ENCODE results near the gene ACCSL. TPM values are rescaled to one million over a fixed set of nuclear protein-coding genes. Genes with fewer than 3 reads are reported as not detected.

ACCSL gene
- total and polyA plus RNA-seq, 8 donors: 0.13 to 0.47 (median 0.37) TPM; not detected in 2

DNA sequence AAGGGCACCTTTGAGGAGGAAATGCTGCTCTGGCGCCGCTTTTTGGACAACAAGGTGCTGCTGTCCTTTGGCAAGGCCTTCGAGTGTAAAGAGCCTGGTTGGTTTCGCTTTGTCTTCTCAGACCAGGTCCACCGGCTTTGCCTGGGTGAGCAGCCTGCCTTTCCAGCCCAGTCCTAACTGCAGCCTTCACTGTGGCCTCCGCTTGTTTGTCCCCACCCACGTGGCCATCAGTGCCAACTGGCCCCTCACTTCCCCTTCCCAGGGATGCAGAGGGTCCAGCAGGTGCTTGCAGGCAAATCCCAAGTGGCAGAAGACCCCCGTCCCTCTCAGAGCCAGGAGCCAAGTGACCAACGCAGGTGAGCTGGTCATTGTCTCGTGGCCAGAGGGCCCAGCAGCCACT lies 35.7 kb downstream of the ACCSL start:
- Histone ChIP-seq H3K36me3 (peaks cover 0 to 56% of the 10 kb centered on the region in 2 donors), H3K4me3 (no peak overlapping the region), H3K4me1 (no peaks in the 10 kb centered on the region), H3K27ac (no peak overlapping the region), H3K9me3 (no peaks in the 10 kb centered on the region), H3K27me3 (no peaks in the 10 kb centered on the region)
- TF ChIP-seq, protein P1, sequence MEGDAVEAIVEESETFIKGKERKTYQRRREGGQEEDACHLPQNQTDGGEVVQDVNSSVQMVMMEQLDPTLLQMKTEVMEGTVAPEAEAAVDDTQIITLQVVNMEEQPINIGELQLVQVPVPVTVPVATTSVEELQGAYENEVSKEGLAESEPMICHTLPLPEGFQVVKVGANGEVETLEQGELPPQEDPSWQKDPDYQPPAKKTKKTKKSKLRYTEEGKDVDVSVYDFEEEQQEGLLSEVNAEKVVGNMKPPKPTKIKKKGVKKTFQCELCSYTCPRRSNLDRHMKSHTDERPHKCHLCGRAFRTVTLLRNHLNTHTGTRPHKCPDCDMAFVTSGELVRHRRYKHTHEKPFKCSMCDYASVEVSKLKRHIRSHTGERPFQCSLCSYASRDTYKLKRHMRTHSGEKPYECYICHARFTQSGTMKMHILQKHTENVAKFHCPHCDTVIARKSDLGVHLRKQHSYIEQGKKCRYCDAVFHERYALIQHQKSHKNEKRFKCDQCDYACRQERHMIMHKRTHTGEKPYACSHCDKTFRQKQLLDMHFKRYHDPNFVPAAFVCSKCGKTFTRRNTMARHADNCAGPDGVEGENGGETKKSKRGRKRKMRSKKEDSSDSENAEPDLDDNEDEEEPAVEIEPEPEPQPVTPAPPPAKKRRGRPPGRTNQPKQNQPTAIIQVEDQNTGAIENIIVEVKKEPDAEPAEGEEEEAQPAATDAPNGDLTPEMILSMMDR (IDR thresholded peaks at IDR 0.05): no peak
- DNase-seq (no peak), ATAC-seq (no peak)
- intact Hi-C loops (cut with DNase I): no loop called here

GRCh38 chr11:44083906-44084305 lies 36.1 kb downstream of the ACCSL start:
- TF ChIP-seq, protein P1 (IDR thresholded peaks at IDR 0.05): no peak
- no peaks in the 10 kb centered on the region for H3K9me3 ChIP-seq
- H3K4me1 ChIP-seq: no peaks in the 10 kb centered on the region
- H3K36me3 ChIP-seq: peaks cover 0 to 52% of the 10 kb centered on the region in 2 donors
- intact Hi-C loops (cut with DNase I): no loop called here
- ATAC-seq: no peak
- H3K27ac ChIP-seq: no peak overlapping the region
- DNase-seq: no peak
- no peak overlapping the region for H3K4me3 ChIP-seq
- H3K27me3 ChIP-seq: no peaks in the 10 kb centered on the region

GRCh38 chr11:44085330-44085729 lies 37.5 kb downstream of the ACCSL start:
- Histone ChIP-seq H3K4me1 (no peaks in the 10 kb centered on the region), H3K9me3 (no peaks in the 10 kb centered on the region), H3K36me3 (peaks cover 0 to 43% of the 10 kb centered on the region in 2 donors), H3K27me3 (no peaks in the 10 kb centered on the region), H3K27ac (no peak overlapping the region), H3K4me3 (no peak overlapping the region)
- no peak for DNase-seq
- intact Hi-C loops (cut with DNase I): no loop called here
- ATAC-seq: no peak
- TF ChIP-seq, protein P1 (IDR thresholded peaks at IDR 0.05): no peak

- Histone ChIP-seq H3K36me3 (peaks cover 0 to 19% of the 10 kb centered on the region in 2 donors), H3K9me3 (no peaks in the 10 kb centered on the region), H3K4me1 (no peaks in the 10 kb centered on the region), H3K27me3 (no peaks in the 10 kb centered on the region), H3K27ac (no peak overlapping the region), H3K4me3 (no peak overlapping the region)
- TF ChIP-seq, protein P1 (IDR thresholded peaks at IDR 0.05): no peak
- intact Hi-C loops (cut with DNase I): no loop called here
- DNase-seq (no peak), ATAC-seq (no peak)
Observed at GRCh38 chr11:44088377-44088776, 40.6 kb downstream of the ACCSL start.

DNA sequence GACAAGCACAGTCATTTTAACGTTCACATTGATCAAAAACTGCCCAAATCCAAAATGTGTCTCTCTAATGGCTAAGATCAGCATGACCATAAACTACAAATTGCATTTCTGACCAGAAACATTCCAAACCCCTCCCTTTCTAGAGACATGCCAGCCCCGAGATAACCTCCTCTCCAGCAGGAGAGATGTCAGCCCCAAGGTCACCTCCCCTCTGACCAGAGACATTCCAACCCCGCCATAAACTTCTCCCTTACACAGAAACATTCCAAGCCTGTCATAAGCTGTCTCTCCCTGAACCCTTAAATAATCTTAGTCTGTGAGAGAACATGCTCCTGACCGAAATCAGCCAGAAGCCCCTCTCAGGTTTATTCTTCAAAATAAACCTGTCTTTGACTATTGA lies 41.1 kb downstream of the ACCSL start:
- no peak for DNase-seq
- ATAC-seq: no peak
- TF ChIP-seq, protein P1 (IDR thresholded peaks at IDR 0.05): no peak
- H3K9me3 ChIP-seq: no peaks in the 10 kb centered on the region
- intact Hi-C loops (cut with DNase I): no loop called here
- no peak overlapping the region for H3K4me3 ChIP-seq
- H3K27me3 ChIP-seq: no peaks in the 10 kb centered on the region
- no peak overlapping the region for H3K27ac ChIP-seq
- H3K36me3 ChIP-seq: peaks cover 0 to 14% of the 10 kb centered on the region in 2 donors
- no peaks in the 10 kb centered on the region for H3K4me1 ChIP-seq
